Fibroblast of lung (primary cell): ENCODE results near the gene CENPP. TPM values are rescaled to one million over a fixed set of nuclear protein-coding genes. Genes with fewer than 3 reads are reported as not detected.

Experiments
- DNase-seq, 2 donors: peaks; one replicate each; pipeline versions ENCODE4 v3.0.0 to v3.0.0-alpha.2; 2010; ENCODE audit warnings: low read depth in 2 of 2
- H2AFZ ChIP-seq: 2 replicates; pipeline ENCODE4 v1.5.1; 2012; ENCODE audit warnings: low read length, control low read depth, inconsistent platforms
- H3K27ac ChIP-seq: 2 replicates; pipeline ENCODE4 v1.5.1; 2011; ENCODE audit warnings: low read length, control low read depth; ENCODE audit not compliant: insufficient read depth
- H3K27me3 ChIP-seq: 2 replicates; pipeline ENCODE4 v1.5.1; 2011; ENCODE audit warnings: mild to moderate bottlenecking, low read length; ENCODE audit not compliant: control insufficient read depth, insufficient read depth
- H3K36me3 ChIP-seq: 2 replicates; pipeline ENCODE4 v1.5.1; 2011; ENCODE audit warnings: low read length; ENCODE audit not compliant: control insufficient read depth, insufficient read depth
- H3K4me1 ChIP-seq: 2 replicates; pipeline ENCODE4 v1.5.1; 2011; ENCODE audit warnings: low read length; ENCODE audit not compliant: control insufficient read depth, insufficient read depth; ENCODE audit errors: extremely low read depth
- H3K4me2 ChIP-seq: 2 replicates; pipeline ENCODE4 v1.5.1; 2011; ENCODE audit warnings: low read length, control low read depth; ENCODE audit not compliant: insufficient read depth; ENCODE audit errors: extremely low read depth
- H3K4me3 ChIP-seq, 4 experiments: fragments of 200-600 bp in 1 of 4; sonication (generic) in 1 of 4; replicated peaks in 1 of 4; 2 replicates each; pipeline ENCODE4 v1.5.1; 2011 to 2016; ENCODE audit warnings: low read length in 4 of 4, low read depth in 3 of 4, mild to moderate bottlenecking in 3 of 4, control low read depth in 2 of 4, inconsistent platforms in 1 of 4, mixed read lengths in 1 of 4; ENCODE audit not compliant: insufficient read depth in 1 of 4; ENCODE audit errors: control extremely low read depth in 1 of 4
- H3K79me2 ChIP-seq: 2 replicates; pipeline ENCODE4 v1.5.1; 2012; ENCODE audit warnings: mild to moderate bottlenecking, low read length, inconsistent platforms; ENCODE audit not compliant: control insufficient read depth, insufficient read depth
- H3K9ac ChIP-seq: 2 replicates; pipeline ENCODE4 v1.5.1; 2011; ENCODE audit warnings: mild to moderate bottlenecking, low read length, control low read depth; ENCODE audit not compliant: insufficient read depth
- H3K9me3 ChIP-seq: 2 replicates; pipeline ENCODE4 v1.5.1; 2012; ENCODE audit warnings: low read depth, low read length; ENCODE audit not compliant: control insufficient read depth, insufficient read depth
- H4K20me1 ChIP-seq: 2 replicates; pipeline ENCODE4 v1.5.1; 2011; ENCODE audit warnings: low read length; ENCODE audit not compliant: control insufficient read depth, insufficient read depth; ENCODE audit errors: extremely low read depth
- CTCF ChIP-seq, 2 donors: IDR thresholded peaks in 1 of 2; conservative IDR thresholded peaks in 1 of 2; 1 replicate in 1 of 2; 2 replicates in 1 of 2; pipeline ENCODE4 v1.5.1; 2011 to 2012; ENCODE audit warnings: low read length in 2 of 2, control low read depth in 1 of 2, inconsistent platforms in 1 of 2, low read depth in 1 of 2, mild to moderate bottlenecking in 1 of 2
- EZH2 ChIP-seq: IDR thresholded peaks from 2 replicates; pipeline ENCODE4 v1.5.1; 2012; ENCODE audit warnings: low read length, control low read depth, mild to moderate bottlenecking; ENCODE audit errors: missing control alignments
- polyA plus RNA-seq, 2 donors: library from polyadenylated mRNA; depleted of rRNA in 1 of 2; stranded (reverse) in 1 of 2; unstranded in 1 of 2; fragments of >200 nt; gene quantifications; 2 replicates each; pipeline ENCODE4 v1.2.1, GENCODE V29; 2011 to 2012; ENCODE audit warnings: missing spikeins in 1 of 2
- total RNA-seq: library from RNA; depleted of rRNA; stranded (reverse); fragments of >200 nt; gene quantifications from 2 replicates; pipeline ENCODE4 v1.2.1, GENCODE V29; 2014

Gene CENPP
- total and polyA plus RNA-seq, 2 donors (not counting 1 experiment from before 2014, with no cell fraction given) = 1.7 to 2.4 TPM

- DNase-seq = no peak
- Histone ChIP-seq H3K4me1 (no peaks in the 10 kb centered on the region), H3K4me2 (no peak overlapping the region), H3K79me2 (no peaks in the 10 kb centered on the region), H3K9me3 (no peaks in the 10 kb centered on the region), H3K27me3 (no peaks in the 10 kb centered on the region), H3K27ac (no peak overlapping the region), H2AFZ (no peak overlapping the region), H3K9ac (no peak overlapping the region), H3K4me3 (no peak overlapping the region), H3K36me3 (peaks cover 22% of the 10 kb centered on the region), H4K20me1 (no peaks in the 10 kb centered on the region)
- TF ChIP-seq EZH2 (no peak), CTCF (conservative IDR thresholded peaks at IDR 0.05 in 1 of 2, IDR thresholded peaks at IDR 0.05 in 1 of 2; ENCODE audit: low read depth in 1 of 2, low read length in 2 of 2) (no peak)
These were observed 316.8 kb downstream of the CENPP start for GRCh38 chr9:92642564-92642963.

DNA sequence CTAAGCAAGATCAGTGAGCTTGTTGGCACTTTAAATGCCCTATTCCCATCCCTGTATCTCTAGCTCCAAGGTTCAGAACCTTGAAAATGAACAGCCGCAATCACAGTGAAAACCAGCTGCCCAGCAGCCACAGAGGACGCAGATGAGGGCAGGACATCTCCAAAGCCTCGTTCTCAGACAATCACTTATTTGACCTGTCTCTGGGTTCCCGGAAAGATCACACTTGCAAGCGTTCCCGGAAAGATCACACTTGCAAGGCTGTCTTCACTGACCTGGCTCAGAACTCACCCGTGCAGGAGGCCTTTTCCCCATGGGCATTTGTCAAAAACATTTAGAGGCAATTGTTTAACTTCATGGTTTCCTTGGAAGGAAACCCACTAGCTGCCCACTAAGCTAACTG, 318.5 kb downstream of the CENPP start:
- DNase-seq = no peak
- H3K9ac ChIP-seq = no peak overlapping the region
- no peak overlapping the region for H3K27ac ChIP-seq
- H3K36me3 ChIP-seq = peaks cover 24% of the 10 kb centered on the region
- H3K4me3 ChIP-seq = no peak overlapping the region
- H2AFZ ChIP-seq = no peak overlapping the region
- H3K27me3 ChIP-seq = no peaks in the 10 kb centered on the region
- H3K9me3 ChIP-seq = no peaks in the 10 kb centered on the region
- H3K4me2 ChIP-seq = no peak overlapping the region
- H4K20me1 ChIP-seq = no peaks in the 10 kb centered on the region
- TF ChIP-seq EZH2 (no peak), CTCF (conservative IDR thresholded peaks at IDR 0.05 in 1 of 2, IDR thresholded peaks at IDR 0.05 in 1 of 2; ENCODE audit: low read depth in 1 of 2, low read length in 2 of 2) (no peak)
- H3K79me2 ChIP-seq = no peaks in the 10 kb centered on the region
- no peaks in the 10 kb centered on the region for H3K4me1 ChIP-seq

GRCh38 chr9:92645041-92645440, 319.3 kb downstream of the CENPP start:
- Histone ChIP-seq H3K4me2 (no peak overlapping the region), H3K9me3 (no peaks in the 10 kb centered on the region), H3K4me3 (no peak overlapping the region), H3K4me1 (no peaks in the 10 kb centered on the region), H3K27me3 (no peaks in the 10 kb centered on the region), H2AFZ (no peak overlapping the region), H3K9ac (no peak overlapping the region), H4K20me1 (no peaks in the 10 kb centered on the region), H3K79me2 (no peaks in the 10 kb centered on the region), H3K36me3 (peaks cover 26% of the 10 kb centered on the region), H3K27ac (no peak overlapping the region)
- no peak for DNase-seq
- TF ChIP-seq EZH2 (no peak), CTCF (conservative IDR thresholded peaks at IDR 0.05 in 1 of 2, IDR thresholded peaks at IDR 0.05 in 1 of 2; ENCODE audit: low read depth in 1 of 2, low read length in 2 of 2) (no peak)
